ENCODE measurements around the gene CBR4. TPM values are rescaled to one million over a fixed set of nuclear protein-coding genes. Genes with fewer than 3 reads are reported as not detected.

CBR4 gene
- total RNA-seq, 1 donor from 2014 or later: 13.0 TPM

DNA sequence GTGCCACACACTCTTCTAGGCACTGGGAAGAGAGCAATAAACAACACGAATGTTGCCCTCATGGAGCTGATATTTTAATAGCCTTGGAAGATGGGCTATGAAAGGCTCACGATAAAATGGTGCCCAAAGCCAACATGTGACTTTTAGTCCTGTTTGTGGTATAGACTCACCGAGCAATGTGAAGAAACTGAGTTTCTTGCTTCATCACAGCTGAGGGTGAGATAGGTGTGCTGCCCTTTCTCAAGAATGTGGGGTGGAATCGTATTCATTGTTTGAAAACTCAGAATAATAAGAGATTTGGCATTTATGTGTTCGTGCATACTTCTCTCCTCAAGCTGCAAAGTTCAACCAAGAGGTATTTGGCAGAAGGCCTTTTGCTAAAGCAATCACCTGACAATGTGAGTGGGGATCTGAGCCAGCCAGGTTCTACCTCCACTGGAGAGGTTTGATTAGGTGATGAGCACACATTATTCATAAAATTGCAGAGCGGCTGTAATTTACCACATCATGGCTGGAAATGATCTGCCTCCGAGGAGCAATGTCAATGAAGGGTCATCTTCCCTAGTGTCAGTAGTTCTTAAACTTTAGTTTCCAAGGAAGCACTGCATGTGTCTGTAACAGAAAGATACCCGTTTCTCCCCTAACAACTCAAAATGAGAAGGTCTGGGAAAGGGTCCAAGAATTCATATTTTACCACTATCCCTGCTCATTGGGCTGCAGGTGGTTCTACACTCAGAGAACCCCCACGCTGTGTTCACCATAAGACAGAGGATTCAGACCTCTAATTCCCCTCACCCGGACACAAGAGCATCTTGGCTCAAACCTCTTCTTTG lies 41.9 kb upstream of the CBR4 start:
- H3K9me3 ChIP-seq: no peaks in the 10 kb centered on the region
- peaks cover 21% of the 10 kb centered on the region for H3K4me1 ChIP-seq
- intact Hi-C loops (cut with DNase I): no loop called here
- H3K4me3 ChIP-seq: no peak overlapping the region
- no peaks in the 10 kb centered on the region for H3K36me3 ChIP-seq
- no peaks in the 10 kb centered on the region for H3K27me3 ChIP-seq
- no peak overlapping the region for H3K27ac ChIP-seq
- DNase-seq (ENCODE audit: extremely low spot score in 2 of 2): no peak
- TF ChIP-seq, protein P1, sequence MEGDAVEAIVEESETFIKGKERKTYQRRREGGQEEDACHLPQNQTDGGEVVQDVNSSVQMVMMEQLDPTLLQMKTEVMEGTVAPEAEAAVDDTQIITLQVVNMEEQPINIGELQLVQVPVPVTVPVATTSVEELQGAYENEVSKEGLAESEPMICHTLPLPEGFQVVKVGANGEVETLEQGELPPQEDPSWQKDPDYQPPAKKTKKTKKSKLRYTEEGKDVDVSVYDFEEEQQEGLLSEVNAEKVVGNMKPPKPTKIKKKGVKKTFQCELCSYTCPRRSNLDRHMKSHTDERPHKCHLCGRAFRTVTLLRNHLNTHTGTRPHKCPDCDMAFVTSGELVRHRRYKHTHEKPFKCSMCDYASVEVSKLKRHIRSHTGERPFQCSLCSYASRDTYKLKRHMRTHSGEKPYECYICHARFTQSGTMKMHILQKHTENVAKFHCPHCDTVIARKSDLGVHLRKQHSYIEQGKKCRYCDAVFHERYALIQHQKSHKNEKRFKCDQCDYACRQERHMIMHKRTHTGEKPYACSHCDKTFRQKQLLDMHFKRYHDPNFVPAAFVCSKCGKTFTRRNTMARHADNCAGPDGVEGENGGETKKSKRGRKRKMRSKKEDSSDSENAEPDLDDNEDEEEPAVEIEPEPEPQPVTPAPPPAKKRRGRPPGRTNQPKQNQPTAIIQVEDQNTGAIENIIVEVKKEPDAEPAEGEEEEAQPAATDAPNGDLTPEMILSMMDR (IDR thresholded peaks at IDR 0.05): no peak
- TF ChIP-seq POLR2AphosphoS5 (IDR thresholded peaks at IDR 0.05; ENCODE audit: insufficient read depth in 1 of 2, low read depth in 1 of 2) (no peak), POLR2A (IDR thresholded peaks at IDR 0.05) (no peak)

DNA sequence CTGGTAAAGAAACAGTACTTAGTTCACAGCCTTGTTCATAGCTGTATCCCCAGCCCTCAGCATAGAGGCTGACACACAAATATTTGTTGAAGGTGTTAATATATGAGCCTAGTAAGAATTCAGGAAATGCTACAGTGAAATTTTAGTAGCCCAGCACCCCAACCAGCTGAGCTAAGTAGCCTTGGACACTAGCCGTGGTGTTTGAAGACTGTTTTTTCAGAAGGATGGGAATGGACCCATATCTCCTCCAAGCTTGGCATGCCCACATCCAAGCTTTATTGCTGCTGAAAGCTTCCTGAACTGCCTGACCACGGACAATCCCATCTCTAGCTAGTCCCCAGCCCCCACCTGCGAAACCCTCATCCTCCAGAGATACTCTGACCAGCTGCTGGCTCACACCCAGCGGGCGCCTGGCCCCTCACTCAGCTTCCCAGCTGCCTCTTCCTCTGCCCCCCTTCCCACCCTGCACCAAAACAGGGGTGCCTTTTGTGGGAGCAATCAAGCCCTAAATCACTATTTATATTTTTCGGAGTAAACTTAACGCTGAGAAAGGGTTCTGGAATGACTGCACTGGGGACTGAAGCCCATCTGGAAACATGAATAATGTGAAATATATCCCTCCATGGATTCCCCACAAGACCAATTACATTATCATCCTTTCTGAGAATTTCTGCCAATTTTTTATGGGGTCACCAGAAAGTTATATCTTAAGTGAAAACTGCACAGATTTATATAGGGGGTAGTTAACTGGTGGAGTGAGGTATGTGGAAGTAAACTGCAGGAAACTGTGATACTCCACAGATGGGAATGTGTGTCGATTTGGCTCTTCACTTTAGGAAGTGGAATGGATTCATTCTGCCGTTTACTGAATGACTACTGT lies 41.1 kb upstream of the CBR4 start:
- H3K27ac ChIP-seq: peak overlapping the region; percentile 23
- H3K4me3 ChIP-seq: no peak overlapping the region
- no peaks in the 10 kb centered on the region for H3K36me3 ChIP-seq
- TF ChIP-seq, protein P1 (IDR thresholded peaks at IDR 0.05): no peak
- TF ChIP-seq POLR2AphosphoS5 (IDR thresholded peaks at IDR 0.05; ENCODE audit: insufficient read depth in 1 of 2, low read depth in 1 of 2) (no peak), POLR2A (IDR thresholded peaks at IDR 0.05) (no peak)
- no peaks in the 10 kb centered on the region for H3K27me3 ChIP-seq
- intact Hi-C loops (cut with DNase I): no loop called here
- H3K9me3 ChIP-seq: no peaks in the 10 kb centered on the region
- DNase-seq (ENCODE audit: extremely low spot score in 2 of 2): no peak
- H3K4me1 ChIP-seq: peaks cover 21% of the 10 kb centered on the region

DNA sequence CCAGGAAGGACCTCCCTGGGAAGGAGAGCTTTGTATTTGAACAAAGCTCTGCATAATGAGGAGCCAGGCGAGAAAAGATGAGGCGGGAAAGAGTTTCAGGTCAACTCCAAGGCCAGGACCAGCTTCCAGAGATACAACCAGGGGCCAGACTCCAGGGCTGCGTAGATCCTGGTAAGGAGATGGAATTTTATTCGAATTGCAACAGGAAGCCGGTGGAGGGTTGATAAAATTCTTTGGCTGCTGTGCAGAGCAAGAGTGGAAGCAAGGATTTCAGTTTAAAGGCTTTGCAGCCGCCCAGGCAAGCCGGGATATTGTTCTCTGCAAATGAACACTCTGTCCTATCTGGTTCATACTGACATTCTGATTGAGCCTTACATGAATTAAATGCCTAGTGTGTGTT lies 40.2 kb upstream of the CBR4 start:
- Histone ChIP-seq H3K4me3 (no peak overlapping the region), H3K27me3 (no peaks in the 10 kb centered on the region), H3K27ac (peak overlapping the region; percentile 23), H3K36me3 (no peaks in the 10 kb centered on the region), H3K4me1 (peaks cover 21% of the 10 kb centered on the region), H3K9me3 (no peaks in the 10 kb centered on the region)
- intact Hi-C loops (cut with DNase I): no loop called here
- DNase-seq (ENCODE audit: extremely low spot score in 2 of 2): no peak
- no peak for TF ChIP-seq POLR2AphosphoS5 (IDR thresholded peaks at IDR 0.05; ENCODE audit: insufficient read depth in 1 of 2, low read depth in 1 of 2)
- TF ChIP-seq, protein P1 (IDR thresholded peaks at IDR 0.05): no peak
- TF ChIP-seq POLR2A (IDR thresholded peaks at IDR 0.05): no peak

DNA sequence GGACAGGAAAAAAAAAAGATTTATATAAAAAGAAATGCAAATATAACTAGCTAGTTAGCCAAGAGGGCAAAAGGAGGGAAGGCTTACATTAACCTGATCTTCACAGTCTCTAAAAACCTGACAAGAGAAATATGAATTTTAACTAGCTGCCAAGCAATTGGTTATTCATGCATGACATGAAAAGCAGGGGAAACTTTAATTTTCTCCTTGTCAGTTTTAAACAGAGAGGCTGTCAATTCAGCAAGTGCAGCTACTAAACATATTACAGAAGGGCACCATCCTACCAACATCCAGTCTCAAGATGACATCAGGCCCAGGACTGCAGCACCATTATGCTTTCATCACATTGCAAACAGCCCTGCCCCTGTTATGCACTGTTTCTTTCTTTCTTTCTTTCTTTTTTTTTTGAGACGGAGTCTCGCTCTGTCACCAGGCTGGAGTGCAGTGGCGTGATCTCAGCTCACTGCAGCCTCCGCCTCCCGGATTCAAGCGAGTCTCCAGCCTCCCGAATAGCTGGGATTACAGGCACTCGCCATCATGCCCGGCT lies 38.9 kb upstream of the CBR4 start:
- no peaks in the 10 kb centered on the region for H3K9me3 ChIP-seq
- H3K36me3 ChIP-seq: no peaks in the 10 kb centered on the region
- intact Hi-C loops (cut with DNase I): no loop called here
- H3K4me3 ChIP-seq: no peak overlapping the region
- no peaks in the 10 kb centered on the region for H3K27me3 ChIP-seq
- peaks cover 21% of the 10 kb centered on the region for H3K4me1 ChIP-seq
- no peak for TF ChIP-seq POLR2A (IDR thresholded peaks at IDR 0.05)
- TF ChIP-seq, protein P1 (IDR thresholded peaks at IDR 0.05): no peak
- TF ChIP-seq POLR2AphosphoS5 (IDR thresholded peaks at IDR 0.05; ENCODE audit: insufficient read depth in 1 of 2, low read depth in 1 of 2): no peak
- H3K27ac ChIP-seq: no peak overlapping the region
- DNase-seq (ENCODE audit: extremely low spot score in 2 of 2): no peak

Measured in vagina (tissue), 2 donors.